H1 (cell line): Measurements from ENCODE around the gene TFRC. TPM values are rescaled to one million over a fixed set of nuclear protein-coding genes. Genes with fewer than 3 reads are reported as not detected.

Experiments
- CTCF ChIA-PET: fragments of 300-600 bp; sonication (Branson Sonifier 250); formaldehyde crosslinking; loops from one replicate; lab custom pipeline; 2021; ENCODE audit not compliant: partially characterized antibody; lab: Charles Lee
- POLR2A ChIA-PET: fragments of 300-600 bp; sonication (Branson Sonifier 250); formaldehyde crosslinking; loops from one replicate; lab custom pipeline; 2021; ENCODE audit warnings: inconsistent platforms; ENCODE audit not compliant: partially characterized antibody; lab: Charles Lee
- DNase-seq, 2 experiments: peaks; one replicate each; pipeline versions ENCODE4 v3.0.0 to v3.0.0-alpha.2; 2010 to 2022; ENCODE audit warnings: low spot score in 2 of 2, low read depth in 1 of 2, mixed read lengths in 1 of 2
- FAIRE-seq: peaks from 2 replicates; lab custom pipeline; 2011; peaks lifted over from hg19 to GRCh38; lab: Jason Lieb, UNC
- H2AFZ ChIP-seq: 2 replicates; pipeline ENCODE4 v1.8.1; 2012; ENCODE audit warnings: low read length, inconsistent platforms
- H2AK5ac ChIP-seq: 2 replicates; pipeline ENCODE4 v1.6.1; 2013; ENCODE audit warnings: low read depth, low read length
- H2BK120ac ChIP-seq: replicated peaks from 2 replicates; pipeline ENCODE3; 2013; ENCODE audit warnings: low read depth, low read length, inconsistent platforms
- H2BK12ac ChIP-seq: 2 replicates; pipeline ENCODE4 v1.6.1; 2013; ENCODE audit warnings: low read depth, low read length
- H2BK15ac ChIP-seq: 2 replicates; pipeline ENCODE4 v1.6.1; 2013; ENCODE audit warnings: low read length
- H2BK20ac ChIP-seq: 2 replicates; pipeline ENCODE4 v1.6.1; 2013; ENCODE audit warnings: low read length
- H2BK5ac ChIP-seq: 2 replicates; pipeline ENCODE4 v1.6.1; 2013; ENCODE audit warnings: low read depth, low read length
- H3K14ac ChIP-seq: 2 replicates; pipeline ENCODE4 v1.6.1; 2013; ENCODE audit warnings: inconsistent platforms; ENCODE audit not compliant: insufficient read length
- H3K18ac ChIP-seq: 2 replicates; pipeline ENCODE4 v1.6.1; 2013; ENCODE audit warnings: low read length; ENCODE audit errors: extremely low read depth
- H3K23ac ChIP-seq: 2 replicates; pipeline ENCODE4 v1.6.1; 2013; ENCODE audit warnings: inconsistent platforms; ENCODE audit not compliant: insufficient read length
- H3K23me2 ChIP-seq: 2 replicates; pipeline ENCODE4 v1.6.1; 2013; ENCODE audit warnings: low read depth, low read length
- H3K27ac ChIP-seq: 2 replicates; pipeline ENCODE4 v1.6.1; 2011; ENCODE audit warnings: low read depth, low read length, inconsistent platforms
- H3K27me3 ChIP-seq, 4 experiments: replicated peaks in 1 of 4; 1 replicate in 1 of 4; 2 replicates in 3 of 4; pipeline versions ENCODE4 v1.6.1 to v1.8.1; 2011 to 2013; ENCODE audit warnings: low read length in 3 of 4, mild to moderate bottlenecking in 3 of 4, inconsistent platforms in 2 of 4, mixed read lengths in 2 of 4, moderate library complexity in 1 of 4; ENCODE audit not compliant: control insufficient read depth in 3 of 4, insufficient read depth in 3 of 4; ENCODE audit errors: extremely low read depth in 1 of 4
- H3K36me3 ChIP-seq, 4 experiments: 2 replicates each; pipeline versions ENCODE4 v1.6.1 to v1.8.1; 2011 to 2013; ENCODE audit warnings: mild to moderate bottlenecking in 4 of 4, low read length in 3 of 4, moderate library complexity in 2 of 4, control low read depth in 1 of 4, inconsistent platforms in 1 of 4; ENCODE audit not compliant: insufficient read depth in 4 of 4, control insufficient read depth in 2 of 4
- H3K4ac ChIP-seq: replicated peaks from 2 replicates; pipeline ENCODE3; 2013; ENCODE audit warnings: low read length, low read depth, mixed read lengths, inconsistent platforms; ENCODE audit not compliant: insufficient read length
- H3K4me1 ChIP-seq, 4 experiments: replicated peaks in 1 of 4; 1 replicate in 1 of 4; 2 replicates in 3 of 4; pipeline versions ENCODE4 v1.6.1 to v1.8.1; 2011 to 2013; ENCODE audit warnings: low read length in 3 of 4, inconsistent platforms in 2 of 4, mixed read lengths in 1 of 4; ENCODE audit not compliant: insufficient read depth in 4 of 4, control insufficient read depth in 3 of 4
- H3K4me2 ChIP-seq, 2 experiments: 2 replicates each; pipeline versions ENCODE4 v1.6.1 to v1.8.1; 2011 to 2013; ENCODE audit warnings: low read depth in 2 of 2, low read length in 2 of 2, control low read depth in 1 of 2, inconsistent platforms in 1 of 2, mild to moderate bottlenecking in 1 of 2; ENCODE audit not compliant: insufficient read depth in 1 of 2
- H3K4me3 ChIP-seq, 4 experiments: fragments of 200-600, 300-600 bp in 1 of 4; sonication (generic), shearing (Covaris generic), sonication (Bioruptor Twin) in 1 of 4; 2 replicates each; pipeline versions ENCODE4 v1.5.1 to v1.8.1; 2011 to 2016; ENCODE audit warnings: low read length in 4 of 4, low read depth in 3 of 4, control low read depth in 2 of 4, inconsistent platforms in 2 of 4, mild to moderate bottlenecking in 2 of 4, mixed read lengths in 1 of 4, moderate library complexity in 1 of 4; ENCODE audit not compliant: insufficient read depth in 2 of 4; ENCODE audit errors: extremely low read depth in 1 of 4
- H3K56ac ChIP-seq: replicated peaks from 2 replicates; pipeline ENCODE3; 2013; ENCODE audit warnings: low read depth, mild to moderate bottlenecking, mixed read lengths, low read length, inconsistent platforms; ENCODE audit not compliant: insufficient read length
- H3K79me1 ChIP-seq: 2 replicates; pipeline ENCODE4 v1.6.1; 2013; ENCODE audit warnings: low read depth, low read length, control low read depth
- H3K79me2 ChIP-seq, 2 experiments: 2 replicates each; pipeline versions ENCODE4 v1.6.1 to v1.8.1; 2012 to 2013; ENCODE audit warnings: low read length in 2 of 2, mild to moderate bottlenecking in 2 of 2, inconsistent platforms in 1 of 2; ENCODE audit not compliant: insufficient read depth in 2 of 2, control insufficient read depth in 1 of 2
- H3K9ac ChIP-seq, 4 experiments: replicated peaks in 1 of 4; 1 replicate in 1 of 4; 2 replicates in 3 of 4; pipeline versions ENCODE4 v1.6.1 to v1.8.1; 2011 to 2013; ENCODE audit warnings: low read depth in 3 of 4, low read length in 3 of 4, control low read depth in 2 of 4, mild to moderate bottlenecking in 2 of 4, moderate library complexity in 2 of 4, inconsistent platforms in 1 of 4; ENCODE audit errors: extremely low read depth in 1 of 4
- H3K9me3 ChIP-seq, 2 experiments: 2 replicates each; pipeline versions ENCODE4 v1.6.1 to v1.8.1; 2012 to 2013; ENCODE audit warnings: mild to moderate bottlenecking in 2 of 2, moderate library complexity in 2 of 2, control low read depth in 1 of 2, inconsistent platforms in 1 of 2, low read depth in 1 of 2, low read length in 1 of 2, mixed read lengths in 1 of 2; ENCODE audit not compliant: insufficient read depth in 2 of 2
- H4K20me1 ChIP-seq, 2 experiments: replicated peaks in 1 of 2; 2 replicates each; pipeline versions ENCODE3 to v1.8.1; 2011 to 2013; ENCODE audit warnings: inconsistent platforms in 2 of 2, low read length in 2 of 2, mild to moderate bottlenecking in 1 of 2; ENCODE audit not compliant: insufficient read depth in 2 of 2, control insufficient read depth in 1 of 2
- H4K5ac ChIP-seq: 2 replicates; pipeline ENCODE4 v1.6.1; 2013; ENCODE audit warnings: low read length, low read depth, mixed read lengths, inconsistent platforms; ENCODE audit not compliant: insufficient read length
- H4K8ac ChIP-seq: 2 replicates; pipeline ENCODE4 v1.8.0; 2013; ENCODE audit warnings: mild to moderate bottlenecking, moderate library complexity, low read length, inconsistent platforms; ENCODE audit not compliant: insufficient read depth; ENCODE audit errors: extremely low read depth
- H4K91ac ChIP-seq: replicated peaks from 2 replicates; pipeline ENCODE3; 2013; ENCODE audit warnings: low read length, mixed read lengths, inconsistent platforms; ENCODE audit not compliant: insufficient read length
- BACH1 ChIP-seq: IDR thresholded peaks from 2 replicates; pipeline ENCODE4 v1.6.1; 2012; ENCODE audit warnings: low read length, improper control_type of control experiment
- CTBP2 ChIP-seq: IDR thresholded peaks from 2 replicates; pipeline ENCODE4 v1.7.0; 2011; ENCODE audit warnings: borderline replicate concordance, mild to moderate bottlenecking, moderate library complexity, mixed read lengths, low read length; ENCODE audit not compliant: insufficient read depth, insufficient read length
- EZH2 ChIP-seq: fragments of 200-600 bp; sonication (generic); IDR thresholded peaks from 2 replicates; pipeline ENCODE4 v1.7.1; 2012; ENCODE audit warnings: low read depth, mild to moderate bottlenecking, moderate library complexity, low read length, inconsistent platforms; ENCODE audit not compliant: severe bottlenecking
- SP1 ChIP-seq: IDR thresholded peaks from 2 replicates; pipeline ENCODE4 v1.6.1; 2011; ENCODE audit warnings: low read depth, low read length
- TBP ChIP-seq: IDR thresholded peaks from 2 replicates; pipeline ENCODE4 v1.6.1; 2011; ENCODE audit warnings: low read depth, low read length, improper control_type of control experiment
- WGBS, 2 experiments: shearing (Covaris generic) in 1 of 2; methylation state at CpG; one replicate each; pipeline versions ENCODE4 v1.1.6 to v1.1.7; 2013 to 2015; ENCODE audit warnings: low lambda C conversion rate in 2 of 2, mixed read lengths in 2 of 2, inconsistent platforms in 1 of 2, low coverage in 1 of 2, missing lambda C conversion rate in 1 of 2; ENCODE audit not compliant: insufficient replicate concordance in 2 of 2, insufficient coverage in 1 of 2, insufficient read length in 1 of 2; ENCODE audit errors: extremely low coverage in 1 of 2, missing lambda C conversion rate in 1 of 2; 5-methylcytosine and 5-hydroxymethylcytosine counted together
- polyA plus RNA-seq, 7 experiments: library from polyadenylated mRNA; depleted of rRNA in 3 of 7; stranded (reverse) in 5 of 7; unstranded in 2 of 7; fragments of >200 nt in 5 of 7; fragments of 200-250 nt in 2 of 7; gene quantifications; 1 replicate in 5 of 7; 2 replicates in 1 of 7; 4 replicates in 1 of 7; pipeline versions ENCODE4 v1.2.1 to v1.2.3, GENCODE V29; 2011 to 2013; ENCODE audit warnings: missing spikeins in 2 of 7, mixed read lengths in 2 of 7
- total RNA-seq: library from RNA; stranded (reverse); fragmentation: NEBNext Ultra II Directional; extraction: Animal tissue kit (Norgen Biotek cat#: 25700); gene quantifications from 2 replicates; pipeline ENCODE4 v1.2.1, GENCODE V29; 2021

Gene TFRC
- total and polyA plus RNA-seq, 2 of the 8 experiments (the other 6 are each of a cell fraction or from before 2014, with no cell fraction given): 67.3 to 161 TPM

GRCh38 chr3:196048922-196049598 is 32.8 kb downstream of the TFRC start:
- 93% methylated on average over 9 of the region's 9 CpGs; no CpG with 5 or more reads in 1 of the 2 experiments for WGBS, 2 experiments
- FAIRE-seq (no peak), DNase-seq (no peak)
- Histone ChIP-seq H3K18ac (no peak overlapping the region), H2AK5ac (no peak overlapping the region), H2BK15ac (no peak overlapping the region), H3K79me1 (no peaks in the 10 kb centered on the region), H3K4me3 (no peak overlapping the region), H3K4ac (no peak overlapping the region), H3K14ac (no peak overlapping the region), H3K9ac (no peak overlapping the region), H3K4me1 (no peaks in the 10 kb centered on the region), H3K23me2 (no peaks in the 10 kb centered on the region), H4K8ac (no peak overlapping the region), H3K27me3 (no peaks in the 10 kb centered on the region), H3K56ac (no peak overlapping the region), H2BK5ac (no peak overlapping the region), H3K9me3 (no peaks in the 10 kb centered on the region), H2BK20ac (no peak overlapping the region), H3K79me2 (no peaks in the 10 kb centered on the region), H2AFZ (no peak overlapping the region), H2BK120ac (no peak overlapping the region), H4K20me1 (peaks cover 0 to 2% of the 10 kb centered on the region in 2 experiments), H3K27ac (no peak overlapping the region), H3K36me3 (peaks cover 16 to 52% (median 40%) of the 10 kb centered on the region in 4 experiments), H4K91ac (no peak overlapping the region), H3K23ac (no peak overlapping the region), H4K5ac (no peak overlapping the region), H2BK12ac (no peak overlapping the region), H3K4me2 (no peak overlapping the region)
- TF ChIP-seq TBP: no peak
- TF ChIP-seq BACH1: no peak
- no peak for TF ChIP-seq SP1
- no peak for TF ChIP-seq EZH2
- no peak for TF ChIP-seq CTBP2
- ChIA-PET CTCF (interaction anchor here (0.5 to 4.0 kb wide), 4 partner anchors 15 to 417 kb away, joined by 3 to 26 read pairs (median 10); no protein-coding TSS in a partner anchor), POLR2A (interaction anchor here (0.8 to 1.3 kb wide), 5 partner anchors 9 to 32 kb away, joined by 3 to 5 read pairs (median 4); no protein-coding TSS in a partner anchor)
